Lower leg skin (tissue), 3 donors: Measurements from ENCODE around the gene PCYOX1L.

Experiments
- POLR2A ChIP-seq, 2 donors: fragments of 450-650 bp; IDR thresholded peaks; one replicate each; pipeline ENCODE4 v1.6.1; 2016 to 2017; ENCODE audit warnings: antibody characterized with exemption in 2 of 2, mild to moderate bottlenecking in 1 of 2, moderate library complexity in 1 of 2
- TF ChIP-seq, protein P1 (sequence below), 3 donors: fragments of 450-650 bp; IDR thresholded peaks; one replicate each; pipeline ENCODE4 v1.5.1; 2016; ENCODE audit warnings: antibody characterized with exemption in 3 of 3, mild to moderate bottlenecking in 3 of 3, moderate library complexity in 2 of 3

DNA sequence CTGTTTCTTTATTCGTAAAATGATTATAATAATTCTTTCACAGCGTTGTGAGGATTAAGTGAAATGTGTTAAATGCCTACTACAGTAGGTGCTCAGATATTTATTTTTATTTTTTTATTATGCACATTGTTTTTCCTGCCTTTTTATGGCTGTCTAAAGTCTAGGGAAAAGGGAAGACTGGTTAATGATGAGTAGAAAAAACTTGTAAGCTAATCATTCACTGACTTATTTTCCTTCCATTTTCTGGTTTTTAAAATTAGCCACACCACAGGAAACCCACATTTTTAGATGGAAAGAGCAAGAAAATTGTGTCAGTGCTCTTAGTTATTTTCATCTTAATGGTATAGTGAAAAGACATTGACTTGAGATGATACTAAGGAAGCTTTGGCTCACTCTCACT is 3.9 kb upstream of the PCYOX1L start:
- TF ChIP-seq, protein P1, sequence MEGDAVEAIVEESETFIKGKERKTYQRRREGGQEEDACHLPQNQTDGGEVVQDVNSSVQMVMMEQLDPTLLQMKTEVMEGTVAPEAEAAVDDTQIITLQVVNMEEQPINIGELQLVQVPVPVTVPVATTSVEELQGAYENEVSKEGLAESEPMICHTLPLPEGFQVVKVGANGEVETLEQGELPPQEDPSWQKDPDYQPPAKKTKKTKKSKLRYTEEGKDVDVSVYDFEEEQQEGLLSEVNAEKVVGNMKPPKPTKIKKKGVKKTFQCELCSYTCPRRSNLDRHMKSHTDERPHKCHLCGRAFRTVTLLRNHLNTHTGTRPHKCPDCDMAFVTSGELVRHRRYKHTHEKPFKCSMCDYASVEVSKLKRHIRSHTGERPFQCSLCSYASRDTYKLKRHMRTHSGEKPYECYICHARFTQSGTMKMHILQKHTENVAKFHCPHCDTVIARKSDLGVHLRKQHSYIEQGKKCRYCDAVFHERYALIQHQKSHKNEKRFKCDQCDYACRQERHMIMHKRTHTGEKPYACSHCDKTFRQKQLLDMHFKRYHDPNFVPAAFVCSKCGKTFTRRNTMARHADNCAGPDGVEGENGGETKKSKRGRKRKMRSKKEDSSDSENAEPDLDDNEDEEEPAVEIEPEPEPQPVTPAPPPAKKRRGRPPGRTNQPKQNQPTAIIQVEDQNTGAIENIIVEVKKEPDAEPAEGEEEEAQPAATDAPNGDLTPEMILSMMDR (IDR thresholded peaks at IDR 0.05), result no peak
- no peak for TF ChIP-seq POLR2A (IDR thresholded peaks at IDR 0.05)
